Right ventricle myocardium superior (tissue), 1 donor: Measurements from ENCODE around the gene CARD19. TPM values are rescaled to one million over a fixed set of nuclear protein-coding genes. Genes with fewer than 3 reads are reported as not detected.
"Not testable (repeated sequence)": the region's sequence is repeated elsewhere in the genome, so short reads cannot be mapped to it uniquely, and the experiment has no call there.

Experiments used
- ATAC-seq: fragments of 200-7000 bp; cut with Tn5 transposase; one replicate; pipeline ENCODE4 v1.9.1; 2020; ENCODE audit warnings: mild to moderate bottlenecking; ENCODE audit not compliant: poor library complexity
- DNase-seq: peaks from one replicate; pipeline ENCODE4 v3.0.0-alpha.2; 2020
- intact Hi-C: fragments of 100-400 bp; cut with DNase I; formaldehyde crosslinking; loops from one replicate; pipeline ENCODE4 v1.11.2; 2022
- total RNA-seq: library from RNA; stranded (reverse); fragmentation: NEBNext Ultra II Directional; extraction: Animal tissue kit (Norgen Biotek cat#: 25700); gene quantifications from one replicate; pipeline ENCODE4 v1.2.1, GENCODE V29; 2021
- donor health status: DM: no; HTN: yes; CAD: no; lungs with severe emphysema.

CARD19 gene
- total RNA-seq, 1 donor from 2014 or later: 27.5 TPM

GRCh38 chr9:93136011-93136440 lies 40.0 kb downstream of the CARD19 start:
- DNase-seq: no peak
- intact Hi-C loops: no loop called here
- ATAC-seq: no peak

DNA sequence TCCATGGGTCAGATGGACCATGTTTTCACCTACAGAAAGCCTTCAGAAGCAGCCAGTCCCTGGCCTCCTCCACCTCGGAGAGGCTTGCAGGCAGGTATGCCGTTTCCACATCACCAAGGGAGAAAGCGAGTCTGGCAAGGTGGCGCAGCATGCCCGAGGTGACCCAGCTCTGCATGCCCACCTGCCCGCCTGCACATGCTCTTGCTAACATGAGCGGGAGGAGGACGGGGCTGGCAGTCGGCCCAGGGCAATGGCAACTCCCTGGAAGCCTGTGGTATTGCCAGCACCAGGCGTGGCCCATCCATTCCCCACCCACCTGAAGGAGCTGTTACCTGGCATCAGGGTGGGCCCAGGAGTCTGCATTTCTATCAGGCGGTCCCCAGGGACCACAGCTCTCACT lies 41.3 kb downstream of the CARD19 start:
- intact Hi-C loops: no loop called here
- no peak for ATAC-seq
- DNase-seq: no peak

DNA sequence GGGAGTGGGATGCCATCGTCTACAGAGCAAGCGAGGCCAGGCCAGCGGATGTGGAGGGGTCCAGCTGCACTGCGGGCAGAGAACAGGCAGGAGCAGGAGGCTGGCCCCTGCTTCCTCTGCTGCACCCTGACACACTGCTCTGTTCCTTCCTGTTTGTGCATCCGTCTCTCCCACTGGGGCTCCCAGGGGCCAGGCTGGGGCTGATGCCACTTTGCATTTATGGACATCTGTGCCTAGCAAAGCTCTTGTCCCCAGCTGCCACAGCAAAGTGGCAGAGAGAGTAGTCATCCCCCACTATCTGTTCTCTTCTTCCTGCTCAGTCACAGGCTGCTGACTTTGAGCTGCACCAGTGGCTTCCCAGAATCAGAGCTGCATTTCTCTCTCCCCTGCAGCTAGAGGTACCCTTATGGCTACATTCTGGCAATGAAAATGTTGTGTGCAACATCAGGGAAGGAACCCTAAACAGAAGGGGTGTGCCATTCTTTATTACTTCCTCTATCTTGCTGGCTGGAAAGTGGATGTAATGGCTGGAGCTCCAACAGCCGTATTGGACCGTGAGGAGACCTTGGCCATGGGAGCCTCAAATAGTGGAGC lies 42.3 kb downstream of the CARD19 start:
- ATAC-seq (no peak), DNase-seq (no peak)
- intact Hi-C loops: no loop called here

- intact Hi-C loops: no loop called here
- DNase-seq (no peak), ATAC-seq (no peak)
Measured at GRCh38 chr9:93139365-93140182, 43.6 kb downstream of the CARD19 start.

DNA sequence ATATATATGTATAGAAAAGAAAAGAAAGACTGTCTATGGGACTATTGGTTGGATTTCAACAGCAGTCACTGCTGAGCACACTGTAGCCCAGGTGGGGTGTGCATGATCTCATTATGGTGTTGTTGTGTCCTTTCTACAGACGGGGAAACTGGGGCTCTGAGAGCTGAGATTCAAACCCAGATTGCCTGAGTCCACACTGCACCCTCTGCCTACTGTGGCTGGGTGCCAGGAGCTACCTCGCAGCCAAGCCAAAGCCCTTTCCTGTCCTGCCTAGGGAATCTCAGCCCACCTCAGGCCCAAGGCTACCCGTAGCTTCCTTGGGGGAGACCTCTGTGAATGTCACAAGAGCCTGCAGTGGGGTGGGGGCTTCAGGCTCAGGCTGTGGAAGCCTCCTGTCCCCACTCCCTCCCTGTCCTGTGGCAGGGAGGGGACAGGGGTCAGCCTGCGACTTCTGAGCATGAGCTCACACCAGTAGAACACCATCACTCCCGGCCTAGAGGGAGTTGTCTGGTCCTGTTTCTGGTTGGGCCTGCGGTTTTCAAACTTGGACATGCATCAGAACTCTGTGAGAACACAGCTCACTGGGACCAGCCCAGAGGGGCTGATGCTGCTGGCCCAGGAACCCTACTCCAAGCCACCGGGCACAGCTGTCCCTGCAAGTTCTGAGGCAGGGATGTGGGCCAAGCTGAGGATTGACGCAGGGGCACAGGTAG lies 45.9 kb downstream of the CARD19 start:
- DNase-seq (no peak), ATAC-seq (no peak)
- intact Hi-C loops: no loop called here

GRCh38 chr9:93143830-93144530 lies 48.0 kb downstream of the CARD19 start:
- ATAC-seq (peak; percentile 65), DNase-seq (peak; percentile 61)
- intact Hi-C loops: no loop called here

DNA sequence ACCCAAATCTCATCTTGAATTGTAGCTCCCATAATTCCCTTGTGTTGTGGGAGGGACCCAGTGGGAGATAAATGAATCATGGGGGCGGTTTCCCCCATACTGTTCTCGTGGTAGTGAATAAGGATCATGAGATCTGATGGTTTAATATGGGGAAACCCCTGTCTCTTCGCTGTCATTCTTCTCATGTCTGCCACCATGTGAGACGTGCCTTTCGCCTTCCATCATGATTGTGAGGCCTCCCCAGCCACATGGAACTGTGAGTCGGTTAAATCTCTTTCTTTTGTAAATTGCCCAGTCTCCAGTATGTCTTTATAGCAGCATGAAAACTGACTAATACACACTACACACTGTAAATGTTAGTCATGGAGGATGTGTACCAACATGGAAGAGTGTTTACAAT lies 50.7 kb downstream of the CARD19 start:
- intact Hi-C loops, DNase-seq, ATAC-seq: not testable (repeated sequence)

DNA sequence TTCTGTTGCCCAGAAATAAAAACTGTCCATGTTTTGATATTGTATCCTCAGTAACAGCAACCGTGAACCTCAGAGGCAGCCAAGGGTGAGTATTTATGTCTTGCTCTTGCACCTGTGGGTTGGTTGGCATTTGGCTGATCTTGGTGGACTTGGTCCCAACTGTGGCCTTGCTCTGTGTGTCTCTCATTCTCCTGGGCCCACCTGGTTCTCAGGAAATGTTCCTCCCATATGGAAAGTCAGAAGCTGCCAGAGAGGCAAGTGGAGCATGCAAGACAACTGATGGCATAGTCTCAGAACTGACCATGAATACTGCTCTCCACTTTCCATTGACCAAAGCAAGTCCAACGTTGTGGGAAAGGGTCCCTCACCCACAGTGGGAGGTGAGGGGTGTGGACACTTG lies 51.6 kb downstream of the CARD19 start:
- DNase-seq (no peak), ATAC-seq (no peak)
- intact Hi-C loops: no loop called here

GRCh38 chr9:93148721-93149120 lies 52.7 kb downstream of the CARD19 start:
- no peak for DNase-seq
- no peak for ATAC-seq
- intact Hi-C loops: no loop called here

DNA sequence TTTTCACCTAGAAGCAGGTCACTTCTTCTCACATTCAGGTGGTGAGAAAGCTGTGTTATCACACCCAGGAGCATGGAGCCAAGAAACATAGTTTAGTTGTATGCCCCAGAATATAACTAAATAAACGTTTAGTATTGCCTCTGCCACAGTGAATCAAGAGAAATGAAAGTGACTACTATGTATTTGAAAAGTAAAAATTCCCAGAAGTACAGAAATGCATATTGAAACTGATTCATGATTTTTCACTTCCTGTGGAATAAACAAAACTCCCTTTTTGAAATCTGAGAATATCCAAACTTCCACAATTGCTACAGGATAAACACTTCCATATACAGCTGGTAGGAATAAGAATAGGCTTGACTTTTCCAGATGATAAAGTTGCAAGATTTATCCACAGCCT lies 53.3 kb downstream of the CARD19 start:
- DNase-seq (no peak), ATAC-seq (no peak)
- intact Hi-C loops: no loop called here

GRCh38 chr9:93151097-93151784 lies 55.2 kb downstream of the CARD19 start:
- DNase-seq (no peak), ATAC-seq (no peak)
- intact Hi-C loops: no loop called here

DNA sequence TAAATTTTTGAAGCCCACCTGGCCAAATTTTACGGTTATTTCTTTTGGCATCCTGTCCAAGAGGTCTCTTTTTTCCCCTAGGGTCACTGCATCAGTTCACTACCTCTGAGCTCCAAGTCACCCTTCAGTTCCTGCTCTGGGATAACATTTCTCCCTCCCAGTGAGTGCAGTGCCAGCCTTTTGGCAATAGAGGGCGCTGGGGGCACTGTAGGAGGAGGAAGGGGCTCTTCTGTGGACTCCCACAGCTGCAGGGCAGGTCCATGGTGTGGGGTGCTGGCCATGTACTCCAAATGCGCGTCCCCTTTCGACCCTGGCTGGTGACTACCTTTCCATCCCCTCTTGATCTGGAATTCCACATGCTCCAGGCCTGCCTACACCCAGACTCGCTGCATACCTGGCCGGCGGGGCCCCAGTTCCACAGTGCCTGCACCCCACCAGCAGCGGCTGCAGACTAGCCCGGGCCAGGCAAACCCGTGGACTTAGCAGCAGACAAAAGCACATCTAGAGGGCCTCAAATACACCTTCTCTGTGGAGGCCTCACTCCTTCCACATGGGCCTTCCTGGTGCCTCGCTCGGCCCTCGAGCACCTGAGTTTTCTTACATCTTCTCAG lies 58.4 kb downstream of the CARD19 start:
- intact Hi-C loops: no loop called here
- ATAC-seq (peak; percentile 39), DNase-seq (no peak)

DNA sequence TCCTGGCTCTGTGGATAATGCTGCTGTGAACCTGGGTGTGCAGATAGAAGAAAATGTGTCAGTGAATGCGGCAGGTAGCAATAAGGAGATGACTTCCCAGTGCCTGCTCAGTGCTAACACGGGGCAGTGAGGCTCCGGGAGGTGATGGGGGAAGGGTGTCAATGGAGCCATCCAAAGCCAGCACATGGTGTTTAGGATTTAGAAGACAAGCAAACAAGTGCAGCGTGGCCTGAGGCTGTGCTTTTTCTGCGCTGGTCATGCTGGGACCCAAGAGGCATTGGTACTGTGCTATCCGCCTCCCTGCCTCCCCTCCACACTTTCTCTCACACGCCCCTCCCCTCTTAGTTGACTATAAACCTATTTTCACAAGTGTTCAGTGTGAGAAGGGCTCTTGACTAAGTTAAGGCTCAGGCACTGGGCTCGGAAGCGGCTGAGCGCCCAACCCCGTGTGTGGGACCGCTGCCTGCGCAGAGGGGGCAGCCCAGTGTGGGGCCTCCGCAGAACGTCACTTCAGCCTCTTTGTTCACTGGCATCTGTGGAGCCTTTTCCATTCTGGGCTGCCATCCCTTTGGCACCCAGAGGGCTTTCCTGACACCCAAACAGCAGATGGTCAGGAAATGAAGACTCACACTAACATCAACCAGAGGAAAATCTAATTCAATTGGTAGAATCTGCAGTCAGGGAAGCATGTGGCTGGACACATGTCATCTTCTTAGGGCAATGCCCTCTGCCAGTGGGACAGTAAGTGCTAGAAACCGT lies 59.9 kb downstream of the CARD19 start:
- intact Hi-C loops: no loop called here
- DNase-seq: no peak
- ATAC-seq: no peak

DNA sequence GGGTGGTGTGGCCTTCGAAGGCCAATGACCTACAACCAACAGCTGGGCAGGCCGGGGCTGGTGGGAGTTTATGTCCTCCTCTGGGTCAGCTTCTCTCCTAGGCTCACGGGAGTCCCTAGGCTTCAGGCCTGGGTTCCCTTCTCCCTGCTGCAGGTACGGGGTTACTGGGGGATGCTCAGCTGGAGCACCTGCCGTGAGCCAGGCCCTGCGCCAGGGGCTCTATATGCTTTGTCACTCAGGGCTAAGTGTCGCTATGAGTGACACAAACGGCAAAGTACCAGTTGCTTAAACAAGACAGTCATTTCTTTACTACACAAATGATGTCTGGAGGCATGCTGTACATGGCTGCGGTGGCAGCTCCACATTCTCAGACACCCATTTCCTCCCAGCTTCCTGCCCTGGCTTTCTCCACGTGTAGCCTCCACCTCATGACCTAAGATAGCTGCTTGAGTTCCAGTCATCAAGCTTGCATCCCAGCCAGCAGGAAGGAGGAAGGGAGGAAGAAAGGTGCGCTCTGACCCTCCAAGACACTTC lies 60.5 kb downstream of the CARD19 start:
- DNase-seq (no peak), ATAC-seq (no peak)
- intact Hi-C loops: no loop called here

GRCh38 chr9:93159601-93160471 lies 63.8 kb downstream of the CARD19 start:
- ATAC-seq (peak; percentile 95), DNase-seq (peak; percentile 91)
- intact Hi-C loops: loop anchor here (5.0 kb wide), 1 partner anchor 142 kb away; no protein-coding TSS in a partner anchor
